WTC11 (cell line): Measurements from ENCODE around the gene GMEB2. TPM values are rescaled to one million over a fixed set of nuclear protein-coding genes. Genes with fewer than 3 reads are reported as not detected.
A peak's percentile ranks its signal among the peaks of the same experiment; 100 is the strongest.

Experiments
- ATAC-seq: fragments of 200-7000 bp; cut with Tn5 transposase; 2 replicates; pipeline ENCODE4 v1.10.0; 2021; ENCODE audit warnings: mild to moderate bottlenecking, moderate library complexity
- CTCF ChIA-PET: fragments of 300-600 bp; sonication (Branson Sonifier 250); formaldehyde crosslinking; loops from one replicate; lab custom pipeline; 2021; ENCODE audit warnings: antibody characterized with exemption; lab: Charles Lee
- POLR2A ChIA-PET: fragments of 350-600 bp; sonication (Branson Sonifier 250); formaldehyde crosslinking; loops from one replicate; lab custom pipeline; 2021; ENCODE audit warnings: antibody characterized with exemption; lab: Charles Lee
- DNase-seq: peaks from one replicate; pipeline ENCODE4 v3.0.0; 2021; ENCODE audit warnings: low spot score
- H3K27ac Mint-ChIP-seq: 2 replicates; pipeline ENCODE4 v1.8.0; 2021; ENCODE audit warnings: mixed read lengths
- H3K27me3 Mint-ChIP-seq: 2 replicates; pipeline ENCODE4 v1.8.0; 2021; ENCODE audit warnings: low read depth, mild to moderate bottlenecking, moderate library complexity, mixed read lengths
- H3K36me3 Mint-ChIP-seq: 2 replicates; pipeline ENCODE4 v1.8.0; 2021; ENCODE audit warnings: mixed read lengths
- H3K4me1 Mint-ChIP-seq: 2 replicates; pipeline ENCODE4 v1.8.0; 2022; ENCODE audit warnings: mixed read lengths
- H3K4me3 Mint-ChIP-seq: 2 replicates; pipeline ENCODE4 v1.8.0; 2021; ENCODE audit warnings: mild to moderate bottlenecking, moderate library complexity, mixed read lengths
- H3K9me3 Mint-ChIP-seq: 2 replicates; pipeline ENCODE4 v1.8.0; 2021; ENCODE audit warnings: mixed read lengths
- ATF1 ChIP-seq: sonication (generic); formaldehyde crosslinking; IDR thresholded peaks from 2 replicates; pipeline ENCODE4 v1.8.1; 2023; ENCODE audit warnings: mild to moderate bottlenecking, moderate library complexity, missing genetic modification reagents
- CBFB ChIP-seq: sonication (generic); formaldehyde crosslinking; IDR thresholded peaks from 2 replicates; pipeline ENCODE4 v1.8.1; 2022; ENCODE audit warnings: mild to moderate bottlenecking, low read depth, missing genetic modification reagents
- ELF4 ChIP-seq: sonication (generic); formaldehyde crosslinking; IDR thresholded peaks from 2 replicates; pipeline ENCODE4 v1.8.1; 2022; ENCODE audit warnings: low read depth, mild to moderate bottlenecking, moderate library complexity, missing genetic modification reagents
- GABPB1 ChIP-seq: sonication (generic); formaldehyde crosslinking; IDR thresholded peaks from 2 replicates; pipeline ENCODE4 v1.8.1; 2023; ENCODE audit warnings: mild to moderate bottlenecking, missing genetic modification reagents
- GTF2I ChIP-seq: fragments of 250-450 bp; sonication (Bioruptor Pico); conservative IDR thresholded peaks from 2 replicates; pipeline ENCODE4 v1.4.0; 2021; ENCODE audit warnings: mild to moderate bottlenecking
- NR2C2 ChIP-seq: sonication (generic); formaldehyde crosslinking; IDR thresholded peaks from 2 replicates; pipeline ENCODE4 v1.8.0; 2022; ENCODE audit warnings: mild to moderate bottlenecking, missing genetic modification reagents
- NR3C1 ChIP-seq: sonication (generic); formaldehyde crosslinking; conservative IDR thresholded peaks from 2 replicates; pipeline ENCODE4 v1.8.1; 2023; ENCODE audit warnings: low read depth, mild to moderate bottlenecking, missing genetic modification reagents
- OVOL2 ChIP-seq: fragments of 250-450 bp; sonication (Bioruptor Pico); IDR thresholded peaks from 2 replicates; pipeline ENCODE4 v1.9.0; 2021; ENCODE audit warnings: mild to moderate bottlenecking, borderline replicate concordance
- RORB ChIP-seq: fragments of 250-450 bp; sonication (Bioruptor Pico); IDR thresholded peaks from 2 replicates; pipeline ENCODE4 v1.9.0; 2021; ENCODE audit warnings: mild to moderate bottlenecking
- SMAD4 ChIP-seq: sonication (generic); formaldehyde crosslinking; IDR thresholded peaks from 2 replicates; pipeline ENCODE4 v1.8.0; 2022; ENCODE audit warnings: mild to moderate bottlenecking, missing genetic modification reagents
- SOX15 ChIP-seq: fragments of 250-450 bp; sonication (Bioruptor Pico); IDR thresholded peaks from 2 replicates; pipeline ENCODE4 v1.9.0; 2021; ENCODE audit warnings: mild to moderate bottlenecking
- ZNF121 ChIP-seq: sonication (generic); formaldehyde crosslinking; IDR thresholded peaks from 2 replicates; pipeline ENCODE4 v1.8.0; 2023; ENCODE audit warnings: missing genetic modification reagents
- ZNF138 ChIP-seq: sonication (generic); formaldehyde crosslinking; conservative IDR thresholded peaks from 2 replicates; pipeline ENCODE4 v1.8.1; 2022; ENCODE audit warnings: mild to moderate bottlenecking, moderate library complexity, missing genetic modification reagents
- ZNF232 ChIP-seq: sonication (generic); formaldehyde crosslinking; IDR thresholded peaks from 2 replicates; pipeline ENCODE4 v1.8.0; 2022; ENCODE audit warnings: mild to moderate bottlenecking, missing genetic modification reagents
- ZNF263 ChIP-seq: sonication (generic); formaldehyde crosslinking; IDR thresholded peaks from 2 replicates; pipeline ENCODE4 v1.8.1; 2022; ENCODE audit warnings: low read depth, mild to moderate bottlenecking, moderate library complexity, missing genetic modification reagents
- ZNF317 ChIP-seq: sonication (generic); formaldehyde crosslinking; IDR thresholded peaks from 2 replicates; pipeline ENCODE4 v1.8.1; 2023; ENCODE audit warnings: low read depth, mild to moderate bottlenecking, moderate library complexity, missing genetic modification reagents, borderline replicate concordance
- ZNF396 ChIP-seq: fragments of 250-450 bp; sonication (Bioruptor Pico); IDR thresholded peaks from 2 replicates; pipeline ENCODE4 v1.8.0; 2021; ENCODE audit warnings: mild to moderate bottlenecking, moderate library complexity, borderline replicate concordance
- ZNF416 ChIP-seq: fragments of 250-450 bp; sonication (Bioruptor Pico); IDR thresholded peaks from 2 replicates; pipeline ENCODE4 v1.9.0; 2021; ENCODE audit warnings: mild to moderate bottlenecking, inconsistent platforms
- ZNF671 ChIP-seq: fragments of 250-450 bp; sonication (Bioruptor Pico); IDR thresholded peaks from 2 replicates; pipeline ENCODE4 v1.8.0; 2021; ENCODE audit warnings: mild to moderate bottlenecking
- total RNA-seq: library from RNA; stranded (reverse); gene quantifications from 3 replicates; pipeline ENCODE4 v1.2.3, GENCODE V29; 2021
- TF ChIP-seq, protein P1 (sequence below): fragments of 250-450 bp; sonication (Bioruptor Pico); IDR thresholded peaks from 2 replicates; pipeline ENCODE4 v2.1.2; 2022; ENCODE audit warnings: mild to moderate bottlenecking, moderate library complexity
- TF ChIP-seq, protein P2 (sequence below): sonication (generic); formaldehyde crosslinking; IDR thresholded peaks from 2 replicates; pipeline ENCODE4 v1.8.1; 2023; ENCODE audit warnings: mild to moderate bottlenecking, missing genetic modification reagents, moderate library complexity
- TF ChIP-seq, protein P3 (sequence below): sonication (generic); formaldehyde crosslinking; IDR thresholded peaks from 2 replicates; pipeline ENCODE4 v1.8.1; 2022; ENCODE audit warnings: mild to moderate bottlenecking, moderate library complexity, missing genetic modification reagents
- TF ChIP-seq, protein P4 (sequence below): sonication (generic); formaldehyde crosslinking; IDR thresholded peaks from 2 replicates; pipeline ENCODE4 v1.8.1; 2023; ENCODE audit warnings: mild to moderate bottlenecking, missing genetic modification reagents

GMEB2 gene
- total RNA-seq, 1 experiment from 2014 or later = 14.8 TPM

DNA sequence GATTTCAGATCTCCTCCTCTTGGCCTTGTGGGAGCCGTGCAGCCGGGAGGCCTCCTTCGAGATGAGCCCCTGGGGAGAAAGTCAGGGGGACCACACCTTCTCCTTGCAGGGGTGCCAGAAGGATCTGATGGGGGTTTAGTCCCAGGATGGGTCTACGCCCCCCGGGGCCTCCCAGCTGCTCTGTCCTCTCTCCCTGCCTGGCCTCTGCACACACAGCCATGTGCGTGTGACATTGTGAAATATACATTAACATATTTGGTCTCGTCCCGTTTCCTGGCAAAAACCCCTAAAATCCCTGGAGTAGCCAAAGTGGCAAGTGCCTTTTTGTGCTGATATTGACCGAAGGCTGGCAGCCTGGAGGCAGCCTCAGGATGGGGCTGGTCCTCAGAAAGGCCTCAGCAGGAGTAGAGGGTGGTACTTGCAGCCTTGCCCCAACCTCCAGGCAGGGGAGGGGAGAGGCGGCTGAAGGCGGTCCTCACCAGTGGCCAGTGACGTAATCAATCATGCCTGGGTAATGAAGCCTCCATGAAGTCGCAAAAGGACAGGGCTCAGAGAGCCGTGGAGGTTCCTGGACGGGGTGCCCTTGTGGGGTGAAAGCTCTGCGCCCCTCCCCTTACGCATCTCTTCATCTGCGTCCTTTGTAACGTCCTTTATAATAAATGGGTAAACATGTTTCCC is 47.7 kb downstream of the GMEB2 start:
- H3K4me1 Mint-ChIP-seq = no peaks in the 10 kb centered on the region
- no peaks in the 10 kb centered on the region for H3K27me3 Mint-ChIP-seq
- no peak overlapping the region for H3K27ac Mint-ChIP-seq
- H3K9me3 Mint-ChIP-seq = no peaks in the 10 kb centered on the region
- ATAC-seq = no peak
- CTCF ChIA-PET = interaction anchor here (2.2 kb wide), 1 partner anchor 42 kb away, joined by 8 read pairs; the partner anchor contains the start of gene PTK6
- TF ChIP-seq ZNF396 (CRISPR knock-in tag) (no peak), ZNF416 (CRISPR knock-in tag) (no peak), ZNF317 (CRISPR knock-in tag) (no peak), ZNF263 (CRISPR knock-in tag) (no peak)
- H3K4me3 Mint-ChIP-seq = no peak overlapping the region
- POLR2A ChIA-PET = no interaction called here
- H3K36me3 Mint-ChIP-seq = no peaks in the 10 kb centered on the region
- no peak for DNase-seq

DNA sequence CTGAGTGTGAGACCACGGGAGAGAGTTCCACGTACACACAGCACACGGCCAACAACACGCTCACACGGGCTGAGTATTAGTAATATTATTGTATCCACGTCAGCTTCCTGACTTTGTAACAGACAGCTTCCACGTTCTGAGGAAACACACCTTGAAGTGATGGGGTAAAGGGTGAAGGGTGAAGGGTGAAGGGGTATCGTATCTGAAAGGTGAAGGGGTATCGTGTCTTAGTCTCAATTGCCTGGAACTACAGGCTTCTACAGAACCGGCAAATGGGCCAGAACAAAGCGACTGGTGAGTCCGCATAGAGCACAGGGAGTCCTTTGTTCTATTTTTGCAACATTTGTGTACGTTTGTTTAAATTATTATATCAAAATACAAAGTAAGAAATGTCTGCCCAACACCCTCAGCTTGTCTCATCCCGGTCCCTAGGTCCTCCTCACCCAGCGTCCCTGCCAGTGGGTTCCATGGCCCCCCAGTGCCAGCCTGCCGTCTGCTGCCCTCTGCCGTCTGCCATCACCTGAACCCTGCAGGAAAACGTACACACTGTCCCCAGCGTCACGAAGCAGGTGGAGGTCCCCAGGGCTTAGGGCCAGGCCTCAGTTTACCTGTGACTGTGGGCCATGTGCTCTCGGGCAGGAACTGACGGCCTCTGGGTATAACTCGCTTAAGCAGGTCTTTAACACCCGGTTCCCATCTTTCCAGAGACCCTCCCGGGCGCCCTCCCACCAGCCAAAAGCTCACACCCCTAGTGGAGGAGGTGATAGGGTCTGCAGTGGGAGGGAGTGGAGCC is 48.5 kb downstream of the GMEB2 start:
- no peak for ATAC-seq
- H3K9me3 Mint-ChIP-seq = no peaks in the 10 kb centered on the region
- no peaks in the 10 kb centered on the region for H3K4me1 Mint-ChIP-seq
- no peak overlapping the region for H3K27ac Mint-ChIP-seq
- no peaks in the 10 kb centered on the region for H3K27me3 Mint-ChIP-seq
- H3K4me3 Mint-ChIP-seq = no peak overlapping the region
- no peak for DNase-seq
- ChIA-PET CTCF (interaction anchor here (0.5 to 2.2 kb wide), 3 partner anchors 41 to 393 kb away, joined by 3 to 8 read pairs (median 4); partner anchors contain the start of gene PTK6), POLR2A (interaction anchor here (1.0 kb wide), 1 partner anchor 63 kb away, joined by 3 read pairs; no protein-coding TSS in a partner anchor)
- TF ChIP-seq ELF4 (CRISPR knock-in tag) (no peak), OVOL2 (no peak), ATF1 (no peak), NR3C1 (CRISPR knock-in tag) (no peak), GTF2I (CRISPR knock-in tag) (no peak), RORB (CRISPR knock-in tag) (no peak), SOX15 (CRISPR knock-in tag) (no peak)
- no peaks in the 10 kb centered on the region for H3K36me3 Mint-ChIP-seq

DNA sequence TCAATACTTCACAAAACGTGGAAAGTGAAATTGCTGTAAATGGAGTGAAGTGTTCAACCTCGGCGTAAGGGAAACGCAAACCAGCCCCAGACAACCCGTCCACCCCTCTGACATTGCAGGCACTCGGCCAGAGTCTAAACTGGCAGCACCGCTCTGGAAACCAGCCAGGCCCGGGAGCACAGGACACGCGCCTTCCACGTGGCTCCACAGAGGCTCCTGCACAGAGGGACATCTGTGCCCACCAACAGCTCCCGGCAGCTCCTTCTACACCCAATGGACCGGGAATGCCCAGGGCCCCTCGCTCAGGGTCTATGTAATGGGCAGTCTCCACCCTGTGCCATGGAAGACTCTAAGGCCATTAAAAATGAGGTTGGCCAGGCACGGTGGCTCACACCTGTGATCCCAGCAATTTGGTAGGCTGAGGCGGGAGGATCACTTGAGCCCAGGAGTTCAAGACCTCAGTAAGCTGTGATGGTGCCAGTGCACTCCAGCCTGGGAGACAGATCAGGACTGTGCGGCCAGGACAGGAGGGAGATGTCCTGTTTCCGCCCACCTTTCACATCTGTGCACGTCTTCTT is 49.5 kb downstream of the GMEB2 start:
- H3K27ac Mint-ChIP-seq = no peak overlapping the region
- ChIA-PET POLR2A (interaction anchor here (1.0 kb wide), 1 partner anchor 64 kb away, joined by 3 read pairs; no protein-coding TSS in a partner anchor), CTCF (interaction anchor here (0.5 to 2.2 kb wide), 3 partner anchors 40 to 394 kb away, joined by 3 to 8 read pairs (median 4); partner anchors contain the start of gene PTK6)
- 0 out of 2 replicates have a peak, but pooled peaks have one; percentile 15 for TF ChIP-seq GABPB1 (CRISPR knock-in tag)
- TF ChIP-seq, protein P1, sequence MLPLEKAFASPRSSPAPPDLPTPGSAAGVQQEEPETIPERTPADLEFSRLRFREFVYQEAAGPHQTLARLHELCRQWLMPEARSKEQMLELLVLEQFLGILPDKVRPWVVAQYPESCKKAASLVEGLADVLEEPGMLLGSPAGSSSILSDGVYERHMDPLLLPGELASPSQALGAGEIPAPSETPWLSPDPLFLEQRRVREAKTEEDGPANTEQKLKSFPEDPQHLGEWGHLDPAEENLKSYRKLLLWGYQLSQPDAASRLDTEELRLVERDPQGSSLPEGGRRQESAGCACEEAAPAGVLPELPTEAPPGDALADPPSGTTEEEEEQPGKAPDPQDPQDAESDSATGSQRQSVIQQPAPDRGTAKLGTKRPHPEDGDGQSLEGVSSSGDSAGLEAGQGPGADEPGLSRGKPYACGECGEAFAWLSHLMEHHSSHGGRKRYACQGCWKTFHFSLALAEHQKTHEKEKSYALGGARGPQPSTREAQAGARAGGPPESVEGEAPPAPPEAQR (CRISPR knock-in tag) = no peak
- H3K36me3 Mint-ChIP-seq = no peaks in the 10 kb centered on the region
- H3K4me1 Mint-ChIP-seq = no peaks in the 10 kb centered on the region
- no peak overlapping the region for H3K4me3 Mint-ChIP-seq
- no peaks in the 10 kb centered on the region for H3K27me3 Mint-ChIP-seq
- H3K9me3 Mint-ChIP-seq = no peaks in the 10 kb centered on the region
- DNase-seq (no peak), ATAC-seq (no peak)

DNA sequence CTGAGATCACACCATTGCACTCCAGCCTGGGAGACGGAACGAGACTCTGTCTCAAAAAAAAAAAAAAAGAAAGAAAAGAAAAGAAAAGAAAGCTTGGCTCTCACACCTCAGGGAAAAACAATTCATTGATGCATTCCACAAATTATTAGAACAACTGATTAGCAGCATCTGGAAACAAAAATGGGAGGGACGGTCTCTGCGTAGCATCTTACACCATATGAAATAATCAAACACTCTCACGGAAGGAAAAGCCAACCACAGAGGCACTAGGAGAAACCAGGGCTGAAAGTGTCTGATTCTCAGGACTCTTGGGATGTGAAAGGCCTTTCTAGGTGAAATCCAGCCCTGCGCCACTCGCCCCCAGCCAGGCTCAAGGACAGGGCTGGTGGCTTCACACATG is 50.6 kb downstream of the GMEB2 start:
- no peak for ATAC-seq
- Mint-ChIP-seq H3K4me1 (no peaks in the 10 kb centered on the region), H3K27me3 (no peaks in the 10 kb centered on the region), H3K4me3 (no peak overlapping the region), H3K9me3 (no peaks in the 10 kb centered on the region)
- POLR2A ChIA-PET = no interaction called here
- no peak for TF ChIP-seq CBFB (CRISPR knock-in tag)
- no peak for TF ChIP-seq ZNF671 (CRISPR knock-in tag)
- TF ChIP-seq, protein P2, sequence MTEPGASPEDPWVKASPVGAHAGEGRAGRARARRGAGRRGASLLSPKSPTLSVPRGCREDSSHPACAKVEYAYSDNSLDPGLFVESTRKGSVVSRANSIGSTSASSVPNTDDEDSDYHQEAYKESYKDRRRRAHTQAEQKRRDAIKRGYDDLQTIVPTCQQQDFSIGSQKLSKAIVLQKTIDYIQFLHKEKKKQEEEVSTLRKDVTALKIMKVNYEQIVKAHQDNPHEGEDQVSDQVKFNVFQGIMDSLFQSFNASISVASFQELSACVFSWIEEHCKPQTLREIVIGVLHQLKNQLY (CRISPR knock-in tag) = no peak
- TF ChIP-seq, protein P3, sequence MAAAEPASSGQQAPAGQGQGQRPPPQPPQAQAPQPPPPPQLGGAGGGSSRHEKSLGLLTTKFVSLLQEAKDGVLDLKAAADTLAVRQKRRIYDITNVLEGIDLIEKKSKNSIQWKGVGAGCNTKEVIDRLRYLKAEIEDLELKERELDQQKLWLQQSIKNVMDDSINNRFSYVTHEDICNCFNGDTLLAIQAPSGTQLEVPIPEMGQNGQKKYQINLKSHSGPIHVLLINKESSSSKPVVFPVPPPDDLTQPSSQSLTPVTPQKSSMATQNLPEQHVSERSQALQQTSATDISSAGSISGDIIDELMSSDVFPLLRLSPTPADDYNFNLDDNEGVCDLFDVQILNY (CRISPR knock-in tag) = no peak
- TF ChIP-seq ZNF317 (CRISPR knock-in tag) = no peak
- no peak for TF ChIP-seq NR2C2 (CRISPR knock-in tag)
- no peak for TF ChIP-seq ZNF138
- TF ChIP-seq, protein P4, sequence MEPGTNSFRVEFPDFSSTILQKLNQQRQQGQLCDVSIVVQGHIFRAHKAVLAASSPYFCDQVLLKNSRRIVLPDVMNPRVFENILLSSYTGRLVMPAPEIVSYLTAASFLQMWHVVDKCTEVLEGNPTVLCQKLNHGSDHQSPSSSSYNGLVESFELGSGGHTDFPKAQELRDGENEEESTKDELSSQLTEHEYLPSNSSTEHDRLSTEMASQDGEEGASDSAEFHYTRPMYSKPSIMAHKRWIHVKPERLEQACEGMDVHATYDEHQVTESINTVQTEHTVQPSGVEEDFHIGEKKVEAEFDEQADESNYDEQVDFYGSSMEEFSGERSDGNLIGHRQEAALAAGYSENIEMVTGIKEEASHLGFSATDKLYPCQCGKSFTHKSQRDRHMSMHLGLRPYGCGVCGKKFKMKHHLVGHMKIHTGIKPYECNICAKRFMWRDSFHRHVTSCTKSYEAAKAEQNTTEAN (CRISPR knock-in tag) = no peak
- TF ChIP-seq ZNF232 = no peak
- no peak for TF ChIP-seq ZNF121 (CRISPR knock-in tag)
- TF ChIP-seq SMAD4 (CRISPR knock-in tag) = no peak
- TF ChIP-seq, all 79 proteins: peak for 0
- CTCF ChIA-PET = interaction anchor here (0.6 to 4.2 kb wide), 2 partner anchors 38 to 58 kb away, joined by 3 to 52 read pairs; partner anchors contain the start of gene PTK6
- peak overlapping the region; percentile 75; the same call in 1 of the 2 replicates for H3K27ac Mint-ChIP-seq
- no peak for DNase-seq
- no peaks in the 10 kb centered on the region for H3K36me3 Mint-ChIP-seq
